IPS DF 6.9 (cell line): ENCODE results near the gene CD300LF.

Experiments
- DNase-seq: peaks from one replicate; pipeline ENCODE4 v3.0.0-alpha.2; 2013; ENCODE audit warnings: low read depth, low spot score
- H3K27ac ChIP-seq: one replicate; pipeline ENCODE4 v1.5.1; 2013; ENCODE audit warnings: low read length, control low read depth
- H3K27me3 ChIP-seq: 2 replicates; pipeline ENCODE4 v1.6.1; 2013; ENCODE audit warnings: mild to moderate bottlenecking, low read length; ENCODE audit not compliant: control insufficient read depth, insufficient read depth
- H3K36me3 ChIP-seq: 2 replicates; pipeline ENCODE4 v1.6.1; 2013; ENCODE audit warnings: low read length; ENCODE audit not compliant: control insufficient read depth, insufficient read depth
- H3K4me1 ChIP-seq: 2 replicates; pipeline ENCODE4 v1.6.1; 2013; ENCODE audit warnings: low read length; ENCODE audit not compliant: control insufficient read depth, insufficient read depth
- H3K4me3 ChIP-seq: 2 replicates; pipeline ENCODE4 v1.5.1; 2013; ENCODE audit warnings: mild to moderate bottlenecking, low read length
- H3K9me3 ChIP-seq: 2 replicates; pipeline ENCODE4 v1.6.1; 2013; ENCODE audit warnings: low read length, inconsistent platforms; ENCODE audit not compliant: control insufficient read depth, insufficient read depth
- WGBS: extraction: QIAGEN DNeasy Blood & Tissue Kit; methylation state at CpG from one replicate; pipeline ENCODE4 v1.1.7; 2013; ENCODE audit warnings: mixed read lengths, missing lambda C conversion rate; ENCODE audit not compliant: insufficient read length, insufficient coverage; 5-methylcytosine and 5-hydroxymethylcytosine counted together

The CD300LF gene

DNA sequence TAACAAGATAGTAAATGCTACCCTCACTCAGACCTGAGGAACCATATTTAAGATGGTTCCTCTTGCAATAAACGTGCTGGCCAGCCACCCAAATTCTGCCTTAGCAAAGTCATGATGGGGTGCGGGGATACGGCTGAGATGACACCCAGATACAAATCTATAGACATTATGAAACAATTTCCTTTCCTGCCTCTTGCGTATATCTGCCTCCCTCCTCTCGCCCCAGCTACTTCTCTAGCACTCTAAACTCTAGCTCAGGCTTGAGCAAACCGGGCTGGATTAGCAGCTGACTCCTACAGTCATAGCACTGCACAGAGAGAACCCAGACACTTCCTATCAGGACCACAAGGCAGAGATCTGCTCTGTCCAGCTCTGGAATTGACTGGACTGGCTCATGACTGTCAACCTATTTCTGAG lies 22.3 kb downstream of the CD300LF start:
- Histone ChIP-seq H3K36me3 (no peaks in the 10 kb centered on the region), H3K9me3 (no peaks in the 10 kb centered on the region), H3K27me3 (no peaks in the 10 kb centered on the region), H3K4me1 (no peaks in the 10 kb centered on the region), H3K4me3 (no peak overlapping the region), H3K27ac (no peak overlapping the region)
- WGBS: no CpG with 5 or more reads among the region's 6 CpGs
- no peak for DNase-seq

DNA sequence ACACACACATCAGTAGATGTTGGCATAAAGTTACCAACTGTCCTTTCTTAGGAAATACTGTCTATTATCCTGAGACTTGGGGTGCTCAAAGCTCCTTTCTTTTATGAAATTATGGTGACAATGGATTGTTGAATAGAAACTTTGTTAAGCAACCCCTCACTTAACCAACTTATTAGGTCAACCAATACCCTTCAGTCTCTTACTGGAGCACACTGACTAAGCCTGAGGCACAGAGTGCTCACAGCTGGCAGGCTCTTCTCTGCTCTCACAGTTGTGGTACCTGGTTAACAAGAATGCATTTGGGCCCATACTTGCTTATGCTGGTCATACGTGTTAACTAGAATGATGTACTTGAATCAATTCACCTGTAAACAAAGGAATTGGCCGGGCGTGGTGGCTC lies 24.8 kb downstream of the CD300LF start:
- DNase-seq: no peak
- Histone ChIP-seq H3K4me1 (no peaks in the 10 kb centered on the region), H3K36me3 (no peaks in the 10 kb centered on the region), H3K27ac (no peak overlapping the region), H3K9me3 (no peaks in the 10 kb centered on the region), H3K27me3 (no peaks in the 10 kb centered on the region), H3K4me3 (no peak overlapping the region)
- no CpG with 5 or more reads among the region's 3 CpGs for WGBS

- Histone ChIP-seq H3K4me3 (no peak overlapping the region), H3K36me3 (no peaks in the 10 kb centered on the region), H3K4me1 (no peaks in the 10 kb centered on the region), H3K27me3 (no peaks in the 10 kb centered on the region), H3K9me3 (no peaks in the 10 kb centered on the region), H3K27ac (no peak overlapping the region)
- DNase-seq: no peak
- no CpG with 5 or more reads among the region's 5 CpGs for WGBS
These were observed 26.0 kb downstream of the CD300LF start for GRCh38 chr17:74686761-74687160.

- no peak for DNase-seq
- no peak overlapping the region for H3K4me3 ChIP-seq
- no peak overlapping the region for H3K27ac ChIP-seq
- no peaks in the 10 kb centered on the region for H3K9me3 ChIP-seq
- H3K36me3 ChIP-seq: no peaks in the 10 kb centered on the region
- WGBS: no CpG with 5 or more reads among the region's 15 CpGs
- no peaks in the 10 kb centered on the region for H3K27me3 ChIP-seq
- peaks cover 3% of the 10 kb centered on the region; the same call in 1 of the 2 replicates for H3K4me1 ChIP-seq
These were observed 30.1 kb downstream of the CD300LF start for GRCh38 chr17:74682471-74683190.

- WGBS: no CpG with 5 or more reads among the region's 6 CpGs
- no peak overlapping the region for H3K4me3 ChIP-seq
- H3K36me3 ChIP-seq: no peaks in the 10 kb centered on the region
- no peak for DNase-seq
- no peak overlapping the region for H3K27ac ChIP-seq
- no peaks in the 10 kb centered on the region for H3K9me3 ChIP-seq
- no peaks in the 10 kb centered on the region for H3K27me3 ChIP-seq
- H3K4me1 ChIP-seq: peaks cover 3% of the 10 kb centered on the region; the same call in 1 of the 2 replicates
These were observed 30.7 kb downstream of the CD300LF start for GRCh38 chr17:74682028-74682427.

DNA sequence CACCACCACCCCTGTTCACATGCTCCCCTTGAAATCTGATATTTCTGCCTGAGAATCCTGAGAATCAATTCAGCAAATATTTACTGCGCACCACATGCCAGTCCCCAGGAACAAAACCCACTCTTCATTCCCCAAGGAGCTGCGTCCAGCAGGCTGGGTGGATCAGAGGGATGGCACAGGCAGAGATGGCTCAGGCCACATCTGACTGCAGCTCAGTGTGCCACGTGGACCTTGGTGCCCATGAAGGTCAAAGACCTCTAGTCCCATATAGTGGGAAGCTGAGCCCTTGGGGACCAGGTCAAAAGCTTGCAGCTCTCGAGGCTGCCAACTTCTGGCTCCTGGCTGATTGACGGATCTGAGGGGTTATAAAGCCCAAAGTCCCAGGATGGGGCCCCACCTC lies 31.8 kb downstream of the CD300LF start:
- no peaks in the 10 kb centered on the region for H3K9me3 ChIP-seq
- WGBS: no CpG with 5 or more reads among the region's 5 CpGs
- H3K27me3 ChIP-seq: no peaks in the 10 kb centered on the region
- H3K36me3 ChIP-seq: no peaks in the 10 kb centered on the region
- no peak overlapping the region for H3K4me3 ChIP-seq
- peaks cover 3% of the 10 kb centered on the region; the same call in 1 of the 2 replicates for H3K4me1 ChIP-seq
- DNase-seq: no peak
- no peak overlapping the region for H3K27ac ChIP-seq

GRCh38 chr17:74680213-74680612 lies 32.5 kb downstream of the CD300LF start:
- no peak for DNase-seq
- no peaks in the 10 kb centered on the region for H3K27me3 ChIP-seq
- H3K36me3 ChIP-seq: no peaks in the 10 kb centered on the region
- peaks cover 3% of the 10 kb centered on the region; the same call in 1 of the 2 replicates for H3K4me1 ChIP-seq
- no peak overlapping the region for H3K4me3 ChIP-seq
- H3K27ac ChIP-seq: no peak overlapping the region
- H3K9me3 ChIP-seq: no peaks in the 10 kb centered on the region
- no CpG with 5 or more reads among the region's 2 CpGs for WGBS

DNA sequence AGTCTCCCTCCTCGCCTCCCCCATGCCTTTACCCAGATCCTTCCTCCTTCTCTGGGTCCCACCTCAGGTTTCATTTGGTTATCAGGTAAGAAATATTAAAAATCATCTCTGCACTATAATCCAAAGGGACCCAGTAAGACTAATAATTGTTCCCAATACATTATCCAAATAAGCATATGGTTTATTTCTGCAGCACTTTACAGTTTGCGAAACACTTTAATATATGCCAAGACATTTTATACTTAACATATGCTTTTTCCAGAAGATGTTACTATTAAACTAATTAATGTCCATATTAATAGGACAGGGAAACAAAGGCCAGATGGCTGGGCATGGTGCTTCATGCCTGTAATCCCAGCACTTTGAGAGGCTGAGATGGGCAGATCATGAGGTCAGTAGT lies 33.3 kb downstream of the CD300LF start:
- no CpG with 5 or more reads among the region's 2 CpGs for WGBS
- H3K27me3 ChIP-seq: no peaks in the 10 kb centered on the region
- H3K36me3 ChIP-seq: no peaks in the 10 kb centered on the region
- H3K27ac ChIP-seq: no peak overlapping the region
- no peak overlapping the region for H3K4me3 ChIP-seq
- H3K9me3 ChIP-seq: no peaks in the 10 kb centered on the region
- DNase-seq: no peak
- peaks cover 3% of the 10 kb centered on the region; the same call in 1 of the 2 replicates for H3K4me1 ChIP-seq

- Histone ChIP-seq H3K27ac (no peak overlapping the region), H3K36me3 (no peaks in the 10 kb centered on the region), H3K27me3 (no peaks in the 10 kb centered on the region), H3K4me1 (peaks cover 3% of the 10 kb centered on the region; the same call in 1 of the 2 replicates), H3K4me3 (no peak overlapping the region), H3K9me3 (no peaks in the 10 kb centered on the region)
- DNase-seq: no peak
- no CpG with 5 or more reads among the region's 2 CpGs for WGBS
These were observed 34.2 kb downstream of the CD300LF start for GRCh38 chr17:74678541-74678940.

DNA sequence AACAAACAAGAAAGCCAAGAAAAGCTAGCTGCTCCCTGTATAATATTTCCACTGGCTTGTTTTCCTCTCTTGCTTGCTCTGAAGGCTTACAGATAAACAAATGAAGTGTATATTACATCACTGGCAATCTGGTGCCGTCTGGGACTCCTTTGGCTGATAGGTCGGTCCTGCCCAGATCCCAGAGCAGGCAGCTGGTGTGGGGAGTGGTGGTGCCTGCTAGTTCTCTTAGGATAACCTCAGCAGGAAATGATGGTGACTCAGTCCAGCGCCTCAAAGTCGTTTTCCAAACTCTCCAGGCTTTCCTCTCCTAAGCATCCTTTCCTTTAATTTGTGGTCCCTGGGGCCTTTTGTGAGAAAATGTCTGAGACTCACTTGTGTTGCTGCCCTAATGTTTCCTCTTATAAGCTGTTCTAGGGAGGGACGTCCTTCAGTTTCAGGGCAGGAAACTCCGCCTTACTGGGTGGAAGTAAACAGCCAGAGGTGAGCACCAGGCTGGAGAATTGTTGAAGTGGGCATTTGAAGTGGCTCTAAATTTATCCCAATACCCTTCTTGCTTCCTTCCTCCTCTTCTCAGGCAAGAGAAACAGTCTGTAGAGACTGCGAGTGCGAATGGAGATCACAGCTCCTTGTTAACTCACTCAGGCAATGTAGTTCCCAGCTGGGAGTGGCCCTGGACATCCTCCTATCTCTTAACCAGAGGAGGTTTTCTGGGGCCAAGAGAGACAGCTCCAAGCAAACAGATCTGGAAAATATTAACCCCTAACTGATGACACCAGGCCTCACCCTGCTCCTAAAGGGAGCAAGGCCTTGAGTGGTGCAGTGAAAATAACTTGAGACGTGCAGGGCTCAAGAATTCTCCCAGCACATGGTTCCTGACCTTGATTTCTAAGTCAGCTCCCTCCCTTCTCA lies 34.9 kb downstream of the CD300LF start:
- no peaks in the 10 kb centered on the region for H3K9me3 ChIP-seq
- H3K36me3 ChIP-seq: no peaks in the 10 kb centered on the region
- H3K4me1 ChIP-seq: peaks cover 3% of the 10 kb centered on the region; the same call in 1 of the 2 replicates
- no peaks in the 10 kb centered on the region for H3K27me3 ChIP-seq
- H3K27ac ChIP-seq: no peak overlapping the region
- DNase-seq: no peak
- WGBS: no CpG with 5 or more reads among the region's 9 CpGs
- H3K4me3 ChIP-seq: no peak overlapping the region
